ENCODE results near the gene FMN1. TPM values are rescaled to one million over a fixed set of nuclear protein-coding genes. Genes with fewer than 3 reads are reported as not detected.
A peak's percentile ranks its signal among the peaks of the same experiment; 100 is the strongest.

The FMN1 gene
- total RNA-seq, 4 donors from 2014 or later, result 5.1 to 13.3 (median 9.0) TPM

DNA sequence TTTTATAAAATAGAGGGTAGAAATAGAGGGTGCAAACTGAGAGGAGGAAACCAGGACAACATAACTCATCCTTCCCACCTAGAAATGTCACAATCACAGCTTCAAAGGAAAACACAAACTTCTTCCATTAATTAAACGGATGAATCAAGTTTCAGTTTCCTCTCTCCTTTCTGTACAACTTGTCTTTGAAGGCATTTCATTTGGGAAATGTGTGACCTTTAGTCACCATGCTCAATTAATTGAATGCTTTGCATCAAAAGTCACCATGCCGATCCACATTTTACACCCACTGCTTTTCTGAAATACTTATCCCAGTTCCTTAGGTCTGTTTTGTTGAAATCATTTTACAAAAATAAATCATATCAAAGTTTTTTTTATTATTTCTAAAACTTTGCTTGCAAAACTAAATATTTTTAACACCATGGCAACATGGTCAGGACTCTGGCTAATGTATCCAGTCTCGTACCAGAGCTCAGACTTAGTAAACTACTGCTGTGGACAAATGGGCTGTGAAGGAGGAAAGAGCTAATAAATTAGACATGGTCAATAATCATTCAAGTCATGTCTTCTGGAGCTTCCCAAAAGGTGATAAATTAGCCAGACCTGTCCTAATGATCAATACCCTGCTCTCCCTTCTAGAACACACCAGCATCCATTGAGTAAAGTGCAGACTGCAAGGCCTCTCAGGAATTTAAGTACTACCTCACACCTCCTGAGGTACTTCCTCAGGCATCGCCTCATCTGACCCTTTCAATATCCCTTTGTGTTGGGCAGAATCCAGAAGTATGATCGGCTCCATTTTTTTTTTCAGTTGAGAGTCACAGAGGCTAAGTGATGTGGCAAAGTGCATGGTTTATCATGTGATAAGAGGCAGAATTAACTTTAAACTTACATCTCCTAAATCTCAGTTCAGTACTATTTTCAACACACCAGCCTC is 315.4 kb downstream of the FMN1 start:
- 9 to 20% methylated on average over 4 to 5 of the region's 5 CpGs for WGBS, 2 donors (ENCODE audit: low coverage in 1 of 2)
- Histone ChIP-seq H3K27me3 (no peaks in the 10 kb centered on the region), H3K9me3 (no peaks in the 10 kb centered on the region), H3K4me1 (peaks cover 9 to 64% (median 16%) of the 10 kb centered on the region in 3 donors), H3K36me3 (no peaks in the 10 kb centered on the region), H3K4me3 (no peak overlapping the region), H3K27ac (peak overlapping the region; percentile 68 to 87 (median 78))
- TF ChIP-seq, protein P1, sequence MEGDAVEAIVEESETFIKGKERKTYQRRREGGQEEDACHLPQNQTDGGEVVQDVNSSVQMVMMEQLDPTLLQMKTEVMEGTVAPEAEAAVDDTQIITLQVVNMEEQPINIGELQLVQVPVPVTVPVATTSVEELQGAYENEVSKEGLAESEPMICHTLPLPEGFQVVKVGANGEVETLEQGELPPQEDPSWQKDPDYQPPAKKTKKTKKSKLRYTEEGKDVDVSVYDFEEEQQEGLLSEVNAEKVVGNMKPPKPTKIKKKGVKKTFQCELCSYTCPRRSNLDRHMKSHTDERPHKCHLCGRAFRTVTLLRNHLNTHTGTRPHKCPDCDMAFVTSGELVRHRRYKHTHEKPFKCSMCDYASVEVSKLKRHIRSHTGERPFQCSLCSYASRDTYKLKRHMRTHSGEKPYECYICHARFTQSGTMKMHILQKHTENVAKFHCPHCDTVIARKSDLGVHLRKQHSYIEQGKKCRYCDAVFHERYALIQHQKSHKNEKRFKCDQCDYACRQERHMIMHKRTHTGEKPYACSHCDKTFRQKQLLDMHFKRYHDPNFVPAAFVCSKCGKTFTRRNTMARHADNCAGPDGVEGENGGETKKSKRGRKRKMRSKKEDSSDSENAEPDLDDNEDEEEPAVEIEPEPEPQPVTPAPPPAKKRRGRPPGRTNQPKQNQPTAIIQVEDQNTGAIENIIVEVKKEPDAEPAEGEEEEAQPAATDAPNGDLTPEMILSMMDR (IDR thresholded peaks at IDR 0.05), result no peak
- TF ChIP-seq POLR2AphosphoS5 (IDR thresholded peaks at IDR 0.05) (peak; percentile 86), POLR2A (IDR thresholded peaks at IDR 0.05) (no peak), EP300 (IDR thresholded peaks at IDR 0.05) (no peak)
- peak; percentile 70 for ATAC-seq

DNA sequence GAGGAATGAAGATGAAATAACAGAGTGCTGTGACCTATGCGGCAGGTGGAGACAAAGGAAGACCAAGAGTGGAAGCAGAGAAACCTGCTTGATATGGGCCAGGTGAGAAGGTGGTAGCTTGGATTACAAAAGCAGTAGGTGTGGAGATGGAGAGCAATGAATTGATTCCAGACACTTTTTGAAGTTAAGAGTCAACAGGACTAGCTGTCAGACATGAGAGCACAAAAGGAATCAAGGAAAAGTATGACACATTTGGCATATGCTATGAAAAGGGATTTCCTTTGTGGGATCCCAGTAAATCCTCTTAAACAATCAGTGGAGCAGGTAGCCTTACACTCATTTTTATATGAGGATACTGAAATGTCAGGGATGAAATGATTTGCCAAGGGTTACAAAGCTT is 316.2 kb downstream of the FMN1 start:
- no peak for ATAC-seq
- peaks cover 12 to 67% (median 21%) of the 10 kb centered on the region in 3 donors for H3K4me1 ChIP-seq
- H3K27me3 ChIP-seq, result no peaks in the 10 kb centered on the region
- no peak for TF ChIP-seq POLR2A (IDR thresholded peaks at IDR 0.05)
- no peak for TF ChIP-seq EP300 (IDR thresholded peaks at IDR 0.05)
- TF ChIP-seq POLR2AphosphoS5 (IDR thresholded peaks at IDR 0.05), result no peak
- TF ChIP-seq, protein P1 (IDR thresholded peaks at IDR 0.05), result no peak
- H3K36me3 ChIP-seq, result no peaks in the 10 kb centered on the region
- H3K27ac ChIP-seq, result peak overlapping the region; percentile 68 to 87 (median 78)
- WGBS, 2 donors (ENCODE audit: low coverage in 1 of 2), result 78 to 100% methylated on average over 1 of the region's 1 CpG
- H3K9me3 ChIP-seq, result no peaks in the 10 kb centered on the region
- H3K4me3 ChIP-seq, result no peak overlapping the region

DNA sequence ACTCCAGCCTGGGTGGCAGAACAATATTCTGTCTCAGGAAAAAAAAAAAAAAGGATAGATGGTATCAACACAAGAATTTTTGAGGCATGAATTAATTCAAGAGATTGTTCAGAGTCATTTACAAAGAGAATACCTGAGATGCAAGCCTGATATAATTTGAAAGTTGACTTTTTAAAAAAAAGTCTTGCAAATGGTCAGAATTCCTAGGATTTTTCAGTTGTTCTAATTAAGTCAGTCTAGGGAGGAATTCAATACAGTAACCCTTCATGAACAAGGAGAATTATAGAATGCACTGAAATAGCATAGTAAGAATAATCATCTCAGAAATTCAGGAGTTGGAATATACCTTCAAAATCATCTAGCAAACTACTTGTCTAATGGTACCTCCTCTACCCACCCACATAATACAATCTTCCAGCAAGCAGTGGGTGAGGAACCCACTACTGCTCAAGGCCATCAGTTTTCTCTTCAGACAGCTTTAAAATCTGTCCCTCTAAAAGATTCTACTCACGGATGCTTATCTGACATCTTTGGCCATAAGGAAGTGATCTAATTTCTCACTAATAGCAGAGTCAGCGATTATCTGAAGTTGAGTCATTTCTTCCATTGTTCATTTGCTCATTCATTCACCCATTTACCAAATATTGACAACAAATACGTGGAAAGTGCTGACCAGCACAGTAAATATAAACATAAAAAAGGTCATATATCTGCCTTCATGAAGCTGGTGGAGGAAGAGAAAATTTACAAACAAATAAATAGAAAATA is 317.1 kb downstream of the FMN1 start:
- peaks cover 12 to 75% (median 26%) of the 10 kb centered on the region in 3 donors for H3K4me1 ChIP-seq

DNA sequence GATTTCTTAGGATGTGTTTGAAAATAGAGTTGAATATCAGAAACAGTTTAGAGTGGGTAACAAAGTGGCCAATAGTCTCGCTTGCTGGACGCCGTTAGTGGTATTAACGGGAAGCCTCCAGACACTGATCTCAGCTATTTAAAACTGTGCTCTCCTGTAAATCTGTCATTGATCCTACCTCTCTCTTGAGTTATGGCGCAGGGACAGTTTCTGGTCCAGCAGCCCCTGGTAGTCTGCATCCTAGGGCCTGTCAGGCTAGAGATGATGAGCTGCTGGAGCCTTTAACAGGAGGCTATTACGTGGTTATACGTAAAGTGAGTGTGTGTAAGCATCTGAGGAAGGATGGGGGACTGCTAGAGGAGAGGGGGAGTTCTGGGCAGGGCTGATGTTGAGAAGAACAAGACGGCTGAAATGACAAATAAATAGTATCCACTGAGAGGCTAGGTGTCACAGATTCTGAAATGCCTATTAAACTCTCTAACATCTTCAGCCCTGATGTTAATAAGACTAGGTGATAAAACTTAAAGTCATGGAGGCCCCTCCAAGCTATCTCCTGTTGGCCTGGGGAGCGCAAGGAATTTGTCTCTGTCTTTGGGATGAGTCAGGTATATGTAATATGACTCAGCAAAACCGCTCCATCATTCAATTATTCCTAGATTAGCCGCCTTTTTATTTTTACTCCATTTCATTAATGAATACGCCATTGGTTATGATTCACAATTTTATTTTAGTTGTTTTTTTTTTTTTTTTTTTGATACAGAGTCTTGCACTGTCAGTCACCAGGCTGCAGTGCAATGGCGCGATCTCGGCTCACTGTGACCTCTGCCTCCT is 321.0 kb downstream of the FMN1 start:
- peak; percentile 17 for ATAC-seq

More for the DNA sequence above, 317.1 kb downstream of the FMN1 start:
- TF ChIP-seq, protein P1 (IDR thresholded peaks at IDR 0.05), result no peak
- TF ChIP-seq POLR2A (IDR thresholded peaks at IDR 0.05) (no peak), EP300 (IDR thresholded peaks at IDR 0.05) (no peak), POLR2AphosphoS5 (IDR thresholded peaks at IDR 0.05) (no peak)
- peak overlapping the region; percentile 68 to 87 (median 78) for H3K27ac ChIP-seq
- H3K9me3 ChIP-seq, result no peaks in the 10 kb centered on the region
- no peaks in the 10 kb centered on the region for H3K36me3 ChIP-seq
- no peaks in the 10 kb centered on the region for H3K27me3 ChIP-seq
- 24 to 69% methylated on average over 2 of the region's 3 CpGs for WGBS, 2 donors (ENCODE audit: low coverage in 1 of 2)
- no peak for ATAC-seq
- no peak overlapping the region for H3K4me3 ChIP-seq

More for the DNA sequence above, 321.0 kb downstream of the FMN1 start:
- peak overlapping the region; percentile 84 to 96 (median 88) for H3K27ac ChIP-seq
- no peak overlapping the region for H3K4me3 ChIP-seq
- WGBS, 2 donors (ENCODE audit: low coverage in 1 of 2), result 39 to 44% methylated on average over 5 to 15 of the region's 15 CpGs
- no peaks in the 10 kb centered on the region for H3K36me3 ChIP-seq
- H3K9me3 ChIP-seq, result no peaks in the 10 kb centered on the region
- H3K4me1 ChIP-seq, result peaks cover 11 to 89% (median 28%) of the 10 kb centered on the region in 3 donors
- no peaks in the 10 kb centered on the region for H3K27me3 ChIP-seq
- no peak for TF ChIP-seq POLR2AphosphoS5 (IDR thresholded peaks at IDR 0.05)
- TF ChIP-seq POLR2A (IDR thresholded peaks at IDR 0.05), result no peak
- TF ChIP-seq, protein P1 (IDR thresholded peaks at IDR 0.05), result no peak
- TF ChIP-seq EP300 (IDR thresholded peaks at IDR 0.05), result no peak
